HG03280 (cell line): ENCODE measurements around the gene CTSH.
"Not testable (repeated sequence)": the region's sequence is repeated elsewhere in the genome, so short reads cannot be mapped to it uniquely, and the experiment has no call there.

Experiments used
- ATAC-seq: cut with Tn5 transposase; IDR thresholded peaks from one replicate; pipeline ENCODE4 v1.9.1; 2021; ENCODE audit warnings: mild to moderate bottlenecking, moderate library complexity; ENCODE audit not compliant: unreplicated experiment

The CTSH gene

DNA sequence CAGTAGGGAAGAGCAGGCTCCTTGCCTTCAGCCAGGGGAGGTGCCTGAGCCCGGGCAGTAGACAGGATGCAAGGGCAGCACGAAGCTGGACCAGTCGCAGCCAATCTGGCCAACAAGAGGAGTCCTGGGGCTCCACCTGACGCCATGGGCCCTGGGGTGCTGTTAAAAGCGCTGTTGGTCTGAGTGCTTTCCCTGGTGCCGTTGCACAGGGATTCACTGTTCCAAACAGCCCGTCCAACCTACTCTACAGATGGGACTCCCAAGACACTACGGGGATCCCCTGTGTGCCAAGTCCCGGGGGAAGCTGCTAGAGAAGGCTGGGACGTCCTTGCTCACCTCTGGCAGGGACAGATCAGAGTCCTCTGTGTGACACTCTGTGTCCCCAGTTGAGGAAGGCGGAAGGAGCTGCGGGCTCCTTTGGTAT, 632 bp downstream of the CTSH start:
- peak; percentile 5 for ATAC-seq

- ATAC-seq: no peak
These were observed 1.2 kb downstream of the CTSH start for GRCh38 chr15:78943692-78944091.

GRCh38 chr15:78942741-78943140, 2.1 kb downstream of the CTSH start:
- ATAC-seq: no peak

GRCh38 chr15:78938658-78939488, 6.0 kb downstream of the CTSH start:
- ATAC-seq: peak; percentile 52

- ATAC-seq: no peak
These were observed 7.6 kb downstream of the CTSH start for GRCh38 chr15:78937132-78937739.

- no peak for ATAC-seq
These were observed 10.2 kb downstream of the CTSH start for GRCh38 chr15:78934655-78935023.

GRCh38 chr15:78933823-78934654, 10.8 kb downstream of the CTSH start:
- ATAC-seq: no peak

- no peak for ATAC-seq
These were observed 11.5 kb downstream of the CTSH start for GRCh38 chr15:78933187-78933822.

GRCh38 chr15:78932258-78932808, 12.5 kb downstream of the CTSH start:
- no peak for ATAC-seq

DNA sequence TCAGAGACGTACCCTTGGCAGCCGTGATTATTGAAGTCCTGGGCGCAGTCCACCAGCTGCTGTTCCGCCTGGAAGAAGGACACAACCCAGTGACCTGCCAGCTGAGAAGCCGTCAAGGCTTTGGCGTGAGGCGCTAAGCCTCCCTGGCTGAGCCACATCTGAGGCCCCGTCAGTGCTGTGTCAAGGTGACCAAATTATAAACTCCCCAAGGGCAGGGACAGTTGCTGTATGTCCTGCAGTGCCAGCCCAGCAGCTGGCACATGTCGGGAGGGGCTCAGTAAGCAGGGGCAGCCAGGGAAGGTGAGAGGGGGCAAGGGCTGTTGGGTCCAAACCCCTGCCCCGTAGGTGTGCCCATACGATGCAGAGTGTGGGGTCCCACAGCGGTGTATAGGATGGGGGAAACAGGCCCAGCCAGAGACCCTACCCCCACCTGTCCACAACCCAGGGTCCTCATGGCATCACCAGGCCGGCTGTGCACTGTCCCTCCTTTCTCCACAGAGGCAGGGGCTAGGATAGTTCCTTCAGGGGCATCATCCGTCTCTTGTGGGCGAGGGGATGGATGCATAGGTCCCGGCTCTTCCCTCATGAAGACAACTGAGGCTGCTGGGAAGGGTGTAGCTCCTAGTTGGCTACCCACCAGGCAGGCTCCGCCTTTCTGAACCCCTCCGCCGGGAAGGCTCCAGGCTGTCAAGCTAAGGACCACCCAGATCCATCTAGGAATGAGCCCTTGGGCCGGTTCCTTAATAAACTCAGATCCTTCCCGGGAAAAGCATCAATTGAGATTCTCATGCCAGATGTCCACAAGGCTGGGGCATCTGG, 13.2 kb downstream of the CTSH start:
- ATAC-seq: no peak

DNA sequence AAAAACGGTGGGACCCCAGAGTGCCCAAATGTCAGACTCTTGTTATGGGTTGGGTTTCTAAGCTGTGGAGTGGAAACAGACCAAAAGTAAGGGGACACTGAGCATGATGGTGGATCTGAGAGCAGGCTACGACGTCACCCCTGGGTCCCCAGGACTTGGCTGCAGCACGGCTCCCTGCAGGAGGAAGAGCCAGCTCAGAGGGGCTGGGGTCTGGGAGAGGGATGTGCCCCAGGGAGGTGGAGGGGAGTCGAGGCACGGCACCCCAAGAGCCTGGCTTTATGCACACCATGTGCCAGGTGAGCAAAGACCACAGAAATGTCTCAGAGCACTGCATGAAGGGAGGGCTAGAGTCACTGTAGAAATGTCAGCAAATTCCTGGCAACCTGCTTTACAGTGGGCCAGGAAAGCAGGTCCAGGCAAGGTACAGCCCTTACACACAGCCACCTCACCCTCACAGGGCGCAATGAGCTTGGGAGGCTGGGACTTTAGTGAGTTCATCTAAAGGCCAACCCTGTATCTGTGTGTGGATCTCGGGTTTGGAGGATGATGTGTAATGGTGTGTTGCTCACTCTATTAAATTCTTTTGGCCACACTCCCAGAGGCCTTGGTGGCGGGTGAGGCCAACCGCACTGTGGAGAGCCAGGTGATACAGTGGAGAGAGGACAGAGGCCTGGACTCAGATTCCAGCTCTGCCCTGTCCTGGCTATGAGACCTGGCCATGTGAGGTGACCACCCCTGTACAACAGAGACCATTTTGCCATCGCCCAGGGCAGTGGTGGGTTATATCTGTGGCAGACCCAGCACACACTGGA, 14.1 kb downstream of the CTSH start:
- no peak for ATAC-seq

DNA sequence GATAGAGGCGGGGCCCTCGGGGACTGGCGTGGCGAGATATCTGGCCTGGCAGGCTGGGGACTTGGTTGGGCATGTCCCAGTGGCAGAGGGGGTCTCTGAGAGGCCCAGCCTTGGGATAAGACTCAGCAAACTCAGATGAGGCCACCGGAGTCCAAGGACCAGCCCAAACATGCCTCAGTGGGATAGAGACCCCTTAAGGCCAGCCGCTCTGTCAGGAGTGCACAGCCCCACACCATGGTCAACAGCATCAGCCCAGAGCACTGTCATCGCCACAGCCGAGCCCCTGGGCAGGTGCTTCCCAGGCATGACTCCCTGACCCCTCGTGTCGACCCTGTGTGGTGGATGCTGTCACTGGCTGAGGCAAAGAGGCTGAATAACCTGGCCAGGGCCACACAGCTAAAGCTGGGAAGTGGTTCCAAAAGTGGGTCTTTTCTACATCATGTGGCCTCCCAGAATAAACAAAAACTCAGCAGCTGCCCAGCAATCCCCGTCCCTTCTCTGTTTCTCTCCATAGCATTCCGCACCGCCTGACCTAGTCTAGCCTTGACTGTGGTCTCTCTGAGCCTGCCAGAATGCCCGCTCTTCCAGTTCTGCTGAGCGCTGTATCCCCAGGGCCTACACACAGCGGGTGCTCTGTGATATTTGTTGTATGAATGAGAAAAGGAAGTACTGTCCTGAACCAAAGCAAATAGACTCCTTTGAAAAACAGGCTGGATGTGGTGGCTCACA, 15.1 kb downstream of the CTSH start:
- ATAC-seq: no peak

DNA sequence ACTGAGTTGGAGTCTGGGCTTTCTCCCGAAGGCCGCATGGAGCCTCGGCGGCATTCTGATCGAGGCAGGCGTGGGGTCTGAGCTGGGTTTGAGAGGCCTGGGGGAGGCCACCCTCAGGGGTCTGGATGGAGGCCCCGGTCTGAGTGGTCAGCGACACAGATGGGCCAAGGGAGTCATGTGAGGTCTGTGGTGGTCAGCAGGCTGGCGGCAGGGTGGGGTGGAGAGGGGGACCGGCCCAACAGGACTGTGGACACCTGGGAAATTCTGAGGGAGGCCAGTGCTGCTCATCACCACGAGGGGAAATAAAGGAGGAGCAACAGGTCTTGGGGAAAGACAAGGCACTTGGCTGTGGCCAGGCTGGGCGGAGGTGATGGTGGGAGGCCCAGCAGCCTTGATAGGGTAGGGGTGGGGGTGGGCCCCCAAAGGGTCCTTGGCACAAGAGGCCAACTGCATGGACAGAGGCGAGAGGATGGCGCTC, 16.2 kb downstream of the CTSH start:
- no peak for ATAC-seq

DNA sequence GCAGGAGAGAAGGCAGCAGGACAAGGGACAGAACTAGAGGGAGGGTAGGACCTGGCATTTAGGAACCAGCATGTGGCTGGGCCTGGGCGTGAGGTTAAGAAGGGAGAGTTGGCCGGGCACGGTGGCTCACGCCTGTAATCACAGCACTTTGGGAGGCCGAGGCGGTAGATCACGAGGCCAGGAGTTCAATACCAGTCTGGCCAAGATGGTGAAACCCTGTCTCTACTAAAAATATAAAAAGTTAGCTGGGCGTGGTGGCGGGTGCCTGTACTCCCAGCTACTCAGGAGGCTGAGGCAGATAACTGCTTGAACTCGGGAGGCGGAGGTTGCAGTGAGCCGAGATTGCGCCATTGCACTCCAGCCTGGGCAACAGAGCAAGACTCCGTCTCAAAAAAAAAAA, 16.7 kb downstream of the CTSH start:
- not testable (repeated sequence) for ATAC-seq

DNA sequence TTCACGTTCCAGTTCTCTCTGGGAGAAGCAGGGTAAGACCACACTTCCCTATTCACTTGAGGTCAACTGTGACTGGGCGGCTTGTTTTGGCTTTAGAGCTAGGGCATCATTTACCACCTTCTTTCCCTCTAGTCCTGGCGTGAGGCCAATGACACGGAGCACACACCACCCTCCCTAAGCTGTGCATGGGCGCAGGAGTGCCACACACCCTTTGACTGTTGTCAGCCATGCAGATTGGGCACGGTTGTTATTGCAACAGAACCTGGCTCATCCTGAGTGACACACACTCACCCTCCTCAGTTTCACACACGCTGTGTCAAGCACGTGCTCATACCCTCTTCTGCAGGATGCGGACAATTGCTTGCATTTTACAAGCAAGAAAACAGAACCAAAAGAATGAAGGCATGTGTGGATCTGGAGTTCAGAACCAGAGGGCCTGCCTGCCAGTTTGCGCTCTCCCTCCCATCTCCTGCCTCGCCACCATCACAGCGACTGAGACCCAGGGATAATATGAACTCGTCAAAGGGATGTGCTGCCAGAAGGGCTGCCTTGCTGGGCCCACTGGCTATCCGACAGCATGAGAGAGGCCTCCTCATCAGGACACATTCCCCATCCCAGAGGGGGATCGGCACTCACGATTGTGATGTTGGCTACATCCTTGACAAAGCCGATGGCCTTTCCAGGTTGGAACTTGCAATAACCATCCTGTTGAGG, 17.6 kb downstream of the CTSH start:
- ATAC-seq: no peak

- ATAC-seq: no peak
These were observed 18.7 kb downstream of the CTSH start for GRCh38 chr15:78925956-78926743.

DNA sequence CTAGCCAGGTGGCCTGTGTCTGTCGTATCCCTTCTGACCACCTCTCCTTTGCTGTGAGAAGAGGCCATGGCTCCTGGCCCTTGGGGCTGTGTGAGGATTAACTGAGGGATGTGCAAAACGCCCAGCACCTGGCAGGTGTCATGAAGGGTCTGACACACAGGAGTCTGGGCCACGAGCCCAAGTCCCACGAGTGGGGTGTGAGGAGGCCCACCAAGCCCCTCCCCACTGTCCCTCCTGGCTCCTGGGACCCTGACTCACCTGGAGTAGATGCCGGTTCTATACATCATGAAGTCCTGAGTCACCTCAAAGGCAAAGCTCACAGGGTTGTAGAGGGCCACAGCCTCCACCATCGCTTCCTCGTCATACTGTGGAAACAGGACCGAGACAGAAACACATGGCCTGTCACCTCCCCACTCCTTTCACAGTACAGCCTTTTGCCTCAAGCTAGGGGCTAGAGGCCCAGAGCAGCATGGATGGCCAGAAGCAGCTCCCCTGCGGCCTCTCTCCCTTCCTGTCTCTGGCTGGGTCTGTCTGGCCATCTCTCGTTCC, 19.7 kb downstream of the CTSH start:
- ATAC-seq: no peak
